Measurements from ENCODE around the gene GGNBP2.

- TF ChIP-seq TAF1 (IDR thresholded peaks at IDR 0.05; ENCODE audit: low read depth) (no peak), POLR2AphosphoS5 (IDR thresholded peaks at IDR 0.05) (no peak), CTCF (IDR thresholded peaks at IDR 0.05; ENCODE audit: poor library complexity, severe bottlenecking) (no peak)
Measured at GRCh38 chr17:36506831-36507230, 37.9 kb upstream of the GGNBP2 start.

Measured in neural cell (in vitro differentiated cells).